Neuronal stem cell (in vitro differentiated cells): Measurements from ENCODE around the gene CDK13.

Source experiments
- DNase-seq: peaks from one replicate; pipeline ENCODE4 v3.0.0-alpha.2; 2013; ENCODE audit warnings: low spot score
- H2AFZ ChIP-seq: one replicate; pipeline ENCODE4 v1.6.1; 2013; ENCODE audit warnings: mild to moderate bottlenecking, low read length, inconsistent platforms
- H2AK5ac ChIP-seq: 2 replicates; pipeline ENCODE4 v1.6.1; 2013; ENCODE audit warnings: low read depth, mild to moderate bottlenecking, inconsistent platforms, low read length, moderate library complexity, mixed read lengths
- H2BK120ac ChIP-seq: 2 replicates; pipeline ENCODE4 v1.6.1; 2013; ENCODE audit warnings: low read depth, mild to moderate bottlenecking, inconsistent platforms, low read length, moderate library complexity, mixed read lengths
- H2BK12ac ChIP-seq: one replicate; pipeline ENCODE4 v1.6.1; 2013; ENCODE audit warnings: low read length, inconsistent platforms
- H2BK15ac ChIP-seq: 2 replicates; pipeline ENCODE4 v1.6.1; 2013; ENCODE audit warnings: mild to moderate bottlenecking, low read length, inconsistent platforms, mixed read lengths
- H2BK5ac ChIP-seq: one replicate; pipeline ENCODE4 v1.6.1; 2013; ENCODE audit warnings: inconsistent platforms, mild to moderate bottlenecking, low read length, moderate library complexity
- H3K14ac ChIP-seq: one replicate; pipeline ENCODE4 v1.6.1; 2013; ENCODE audit warnings: low read length, inconsistent platforms
- H3K18ac ChIP-seq: 2 replicates; pipeline ENCODE4 v1.6.1; 2013; ENCODE audit warnings: low read length, inconsistent platforms
- H3K23ac ChIP-seq: 2 replicates; pipeline ENCODE4 v1.6.1; 2013; ENCODE audit warnings: low read depth, mild to moderate bottlenecking, mixed read lengths, low read length, inconsistent platforms; ENCODE audit not compliant: poor library complexity
- H3K27ac ChIP-seq: replicated peaks from 3 replicates; pipeline ENCODE4 v1.5.1; 2013; ENCODE audit warnings: low read length, inconsistent platforms
- H3K27me3 ChIP-seq, 3 experiments: 2 replicates each; pipeline ENCODE4 v1.6.1; 2013; ENCODE audit warnings: low read length in 3 of 3, mild to moderate bottlenecking in 2 of 3, inconsistent platforms in 1 of 3, low read depth in 1 of 3, mixed read lengths in 1 of 3, moderate library complexity in 1 of 3; ENCODE audit not compliant: control insufficient read depth in 3 of 3, insufficient read depth in 3 of 3
- H3K36me3 ChIP-seq, 2 donors: replicated peaks in 1 of 2; 2 replicates each; pipeline ENCODE4 v1.6.1; 2013; ENCODE audit warnings: low read length in 2 of 2; ENCODE audit not compliant: control insufficient read depth in 2 of 2, insufficient read depth in 2 of 2
- H3K4ac ChIP-seq: 2 replicates; pipeline ENCODE4 v1.6.1; 2013; ENCODE audit warnings: inconsistent platforms, mild to moderate bottlenecking, low read length, moderate library complexity
- H3K4me1 ChIP-seq, 2 donors: 1 replicate in 1 of 2; 2 replicates in 1 of 2; pipeline ENCODE4 v1.6.1; 2013; ENCODE audit warnings: low read length in 2 of 2, low read depth in 1 of 2; ENCODE audit not compliant: control insufficient read depth in 2 of 2, insufficient read depth in 1 of 2
- H3K4me2 ChIP-seq: one replicate; pipeline ENCODE4 v1.6.1; 2013; ENCODE audit warnings: mild to moderate bottlenecking, low read length, inconsistent platforms; ENCODE audit not compliant: insufficient read depth, poor library complexity, severe bottlenecking
- H3K4me3 ChIP-seq, 2 donors: 2 replicates each; pipeline ENCODE4 v1.5.1; 2013; ENCODE audit warnings: low read length in 2 of 2, mild to moderate bottlenecking in 2 of 2, inconsistent platforms in 1 of 2, moderate library complexity in 1 of 2
- H3K79me1 ChIP-seq: one replicate; pipeline ENCODE4 v1.6.1; 2013; ENCODE audit warnings: low read depth, mild to moderate bottlenecking, inconsistent platforms, low read length, moderate library complexity
- H3K9ac ChIP-seq: one replicate; pipeline ENCODE4 v1.6.1; 2013; ENCODE audit warnings: mild to moderate bottlenecking, low read depth, low read length, inconsistent platforms; ENCODE audit not compliant: poor library complexity
- H3K9me3 ChIP-seq, 2 donors: replicated peaks in 1 of 2; 2 replicates each; pipeline versions ENCODE3 to v1.6.1; 2013; ENCODE audit warnings: low read length in 2 of 2, mild to moderate bottlenecking in 2 of 2, inconsistent platforms in 1 of 2, low read depth in 1 of 2, mixed read lengths in 1 of 2, moderate library complexity in 1 of 2; ENCODE audit not compliant: control insufficient read depth in 2 of 2, insufficient read depth in 1 of 2
- H4K8ac ChIP-seq: one replicate; pipeline ENCODE4 v1.6.1; 2013; ENCODE audit warnings: low read depth, mild to moderate bottlenecking, inconsistent platforms, low read length, moderate library complexity
- H4K91ac ChIP-seq: one replicate; pipeline ENCODE4 v1.6.1; 2013; ENCODE audit warnings: low read length, low read depth, mild to moderate bottlenecking, inconsistent platforms; ENCODE audit not compliant: poor library complexity
- WGBS, 2 donors: extraction: QIAGEN DNeasy Blood & Tissue Kit; methylation state at CpG; one replicate each; pipeline ENCODE4 v1.1.7; 2013; ENCODE audit warnings: missing lambda C conversion rate in 2 of 2, mixed read lengths in 1 of 2; ENCODE audit not compliant: insufficient read length in 2 of 2, insufficient replicate concordance in 1 of 2; ENCODE audit errors: extremely low coverage in 2 of 2; 5-methylcytosine and 5-hydroxymethylcytosine counted together

CDK13 gene

DNA sequence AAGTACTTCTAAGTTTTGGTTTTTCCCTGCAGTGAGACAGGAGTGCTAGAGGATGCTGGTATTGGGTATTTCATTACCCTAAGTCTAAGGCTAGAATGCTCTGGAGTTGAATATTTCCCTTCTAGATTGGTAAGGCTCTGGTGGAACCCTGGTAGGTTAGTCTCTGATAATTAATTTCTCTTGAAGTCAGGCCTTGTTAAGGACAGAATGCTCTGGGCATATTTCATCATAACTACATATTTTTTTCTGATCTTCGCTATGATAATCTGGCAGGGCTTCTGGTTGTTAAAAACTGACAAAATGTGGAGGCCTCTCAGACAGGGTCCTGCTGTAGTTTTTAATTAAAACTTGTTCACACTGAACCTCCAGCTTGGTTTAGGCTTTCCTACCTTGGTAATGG is 83.8 kb downstream of the CDK13 start:
- Histone ChIP-seq H3K4me2 (no peak overlapping the region), H3K27ac (no peak overlapping the region), H3K36me3 (peaks cover 10 to 42% of the 10 kb centered on the region in 2 donors), H4K8ac (no peak overlapping the region), H3K79me1 (peaks cover 1% of the 10 kb centered on the region), H3K9ac (no peak overlapping the region), H3K14ac (no peak overlapping the region), H2BK15ac (no peak overlapping the region), H3K27me3 (no peaks in the 10 kb centered on the region), H3K18ac (no peak overlapping the region), H2BK12ac (no peak overlapping the region), H4K91ac (no peak overlapping the region), H2BK120ac (no peak overlapping the region), H3K23ac (no peak overlapping the region), H2AFZ (no peak overlapping the region), H2BK5ac (no peak overlapping the region), H2AK5ac (no peak overlapping the region), H3K4me3 (no peak overlapping the region), H3K4ac (no peak overlapping the region), H3K9me3 (peaks cover 3 to 17% of the 10 kb centered on the region in 2 donors), H3K4me1 (no peaks in the 10 kb centered on the region)
- no CpG with 5 or more reads among the region's 1 CpG for WGBS, 2 donors
- no peak for DNase-seq

DNA sequence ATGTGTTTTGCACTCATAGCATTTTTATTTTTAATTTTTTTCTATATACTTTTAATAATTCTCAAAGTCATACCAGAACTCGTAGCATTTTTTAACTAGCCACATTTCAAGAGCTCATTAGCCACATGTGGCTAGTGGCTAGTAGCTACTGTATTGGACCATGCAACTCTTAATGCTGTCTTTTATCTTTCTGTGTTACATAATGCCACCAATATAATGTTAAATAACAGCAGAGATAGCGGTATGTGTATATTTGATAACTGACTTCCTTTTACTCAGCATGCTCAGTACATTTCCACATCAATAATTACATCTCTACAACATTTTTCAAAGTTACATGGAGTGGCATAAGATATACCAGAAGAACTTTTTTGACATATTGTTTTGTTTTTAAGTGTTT is 91.4 kb downstream of the CDK13 start:
- no peak overlapping the region for H4K8ac ChIP-seq
- peaks cover 3 to 9% of the 10 kb centered on the region in 2 donors for H3K9me3 ChIP-seq
- no peak overlapping the region for H3K14ac ChIP-seq
- no peak overlapping the region for H2BK120ac ChIP-seq
- no peak for DNase-seq
- H3K9ac ChIP-seq = no peak overlapping the region
- no peak overlapping the region for H2AK5ac ChIP-seq
- no peak overlapping the region for H2AFZ ChIP-seq
- H4K91ac ChIP-seq = no peak overlapping the region
- H2BK12ac ChIP-seq = no peak overlapping the region
- no peak overlapping the region for H3K23ac ChIP-seq
- H3K4me2 ChIP-seq = no peak overlapping the region
- H3K4me3 ChIP-seq = no peak overlapping the region
- no peak overlapping the region for H2BK5ac ChIP-seq
- no CpG with 5 or more reads among the region's 2 CpGs for WGBS, 2 donors
- no peaks in the 10 kb centered on the region for H3K27me3 ChIP-seq
- H3K18ac ChIP-seq = no peak overlapping the region
- H3K36me3 ChIP-seq = peaks cover 6 to 21% of the 10 kb centered on the region in 2 donors
- H3K27ac ChIP-seq = no peak overlapping the region
- no peaks in the 10 kb centered on the region for H3K4me1 ChIP-seq
- H3K79me1 ChIP-seq = no peaks in the 10 kb centered on the region
- no peak overlapping the region for H3K4ac ChIP-seq
- no peak overlapping the region for H2BK15ac ChIP-seq

- no peak overlapping the region for H2BK120ac ChIP-seq
- no peaks in the 10 kb centered on the region for H3K27me3 ChIP-seq
- peaks cover 2 to 27% of the 10 kb centered on the region in 2 donors for H3K36me3 ChIP-seq
- H3K14ac ChIP-seq = no peak overlapping the region
- no peak overlapping the region for H3K27ac ChIP-seq
- H2BK12ac ChIP-seq = no peak overlapping the region
- WGBS, 2 donors = no CpG with 5 or more reads among the region's 2 CpGs
- no peak overlapping the region for H3K4me2 ChIP-seq
- H4K8ac ChIP-seq = no peak overlapping the region
- no peak for DNase-seq
- H3K9me3 ChIP-seq = no peaks in the 10 kb centered on the region
- no peak overlapping the region for H4K91ac ChIP-seq
- H3K18ac ChIP-seq = no peak overlapping the region
- no peak overlapping the region for H2BK5ac ChIP-seq
- no peak overlapping the region for H2BK15ac ChIP-seq
- H3K4me3 ChIP-seq = no peak overlapping the region
- H2AFZ ChIP-seq = no peak overlapping the region
- H3K23ac ChIP-seq = no peak overlapping the region
- H3K79me1 ChIP-seq = no peaks in the 10 kb centered on the region
- H3K9ac ChIP-seq = no peak overlapping the region
- H3K4ac ChIP-seq = no peak overlapping the region
- H2AK5ac ChIP-seq = no peak overlapping the region
- H3K4me1 ChIP-seq = no peaks in the 10 kb centered on the region
These were observed 93.1 kb downstream of the CDK13 start for GRCh38 chr7:40043164-40043563.

DNA sequence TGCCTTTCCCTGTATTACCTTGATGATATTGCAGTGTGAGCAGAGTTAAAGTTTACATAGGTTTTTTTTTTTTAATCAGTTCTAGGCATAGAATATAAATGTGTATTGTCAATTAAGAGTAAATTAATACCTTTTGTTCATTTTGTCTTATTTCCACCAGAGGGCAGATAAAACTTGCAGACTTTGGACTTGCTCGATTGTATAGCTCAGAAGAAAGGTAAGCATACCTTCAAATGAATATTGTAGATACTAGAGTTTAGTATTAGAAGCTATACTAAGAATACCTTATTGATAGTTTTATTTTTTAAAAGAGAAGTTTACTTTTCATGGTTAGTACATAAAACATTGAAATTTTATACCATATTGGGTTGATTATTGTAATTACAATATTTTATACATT is 97.6 kb downstream of the CDK13 start:
- H3K79me1 ChIP-seq = peaks cover 1% of the 10 kb centered on the region
- no peak for DNase-seq

More for the DNA sequence above, 97.6 kb downstream of the CDK13 start:
- Histone ChIP-seq H2AK5ac (no peak overlapping the region), H3K9me3 (no peaks in the 10 kb centered on the region), H3K14ac (no peak overlapping the region), H3K4ac (no peak overlapping the region), H2BK5ac (no peak overlapping the region), H3K4me1 (no peaks in the 10 kb centered on the region), H3K36me3 (peaks cover under 1 to 34% of the 10 kb centered on the region in 2 donors), H3K4me3 (no peak overlapping the region), H2BK15ac (no peak overlapping the region), H4K8ac (no peak overlapping the region), H4K91ac (no peak overlapping the region), H3K23ac (no peak overlapping the region), H2BK120ac (no peak overlapping the region), H2AFZ (no peak overlapping the region), H2BK12ac (no peak overlapping the region), H3K4me2 (no peak overlapping the region), H3K27ac (no peak overlapping the region), H3K27me3 (no peaks in the 10 kb centered on the region), H3K18ac (no peak overlapping the region), H3K9ac (no peak overlapping the region)
- WGBS, 2 donors = no CpG with 5 or more reads among the region's 1 CpG
